ENCODE data around the gene ZNF277. TPM values are rescaled to one million over a fixed set of nuclear protein-coding genes. Genes with fewer than 3 reads are reported as not detected.

Gene ZNF277
- total RNA-seq, 1 donor from 2014 or later = 25.9 TPM

DNA sequence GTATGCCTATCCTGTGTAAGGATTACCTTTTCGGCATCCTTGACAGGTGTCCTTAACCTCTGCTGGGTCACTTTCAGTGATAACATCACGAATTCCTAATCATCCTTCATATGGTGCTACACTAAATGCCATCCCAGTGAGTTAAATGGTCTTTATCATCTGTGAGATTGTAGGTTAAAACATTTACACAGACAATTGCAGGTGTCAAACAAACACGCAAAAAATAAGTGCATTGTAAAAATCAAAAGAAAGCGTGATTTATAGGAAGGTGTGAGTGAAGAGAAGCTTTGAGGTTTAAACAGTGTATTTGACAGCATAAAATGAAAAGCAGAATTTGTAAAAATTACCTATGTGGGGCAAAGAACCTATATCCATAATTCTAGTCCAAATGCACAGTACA lies 132.3 kb downstream of the ZNF277 start:
- no peak overlapping the region for H3K27ac Mint-ChIP-seq
- H3K4me3 Mint-ChIP-seq (ENCODE audit: low read depth) = no peak overlapping the region
- H3K27me3 Mint-ChIP-seq = no peaks in the 10 kb centered on the region
- peaks cover 3% of the 10 kb centered on the region for H3K9me3 Mint-ChIP-seq (ENCODE audit: low read depth)
- H3K36me3 Mint-ChIP-seq (ENCODE audit: insufficient read depth) = peaks cover 20% of the 10 kb centered on the region
- TF ChIP-seq, protein P1, sequence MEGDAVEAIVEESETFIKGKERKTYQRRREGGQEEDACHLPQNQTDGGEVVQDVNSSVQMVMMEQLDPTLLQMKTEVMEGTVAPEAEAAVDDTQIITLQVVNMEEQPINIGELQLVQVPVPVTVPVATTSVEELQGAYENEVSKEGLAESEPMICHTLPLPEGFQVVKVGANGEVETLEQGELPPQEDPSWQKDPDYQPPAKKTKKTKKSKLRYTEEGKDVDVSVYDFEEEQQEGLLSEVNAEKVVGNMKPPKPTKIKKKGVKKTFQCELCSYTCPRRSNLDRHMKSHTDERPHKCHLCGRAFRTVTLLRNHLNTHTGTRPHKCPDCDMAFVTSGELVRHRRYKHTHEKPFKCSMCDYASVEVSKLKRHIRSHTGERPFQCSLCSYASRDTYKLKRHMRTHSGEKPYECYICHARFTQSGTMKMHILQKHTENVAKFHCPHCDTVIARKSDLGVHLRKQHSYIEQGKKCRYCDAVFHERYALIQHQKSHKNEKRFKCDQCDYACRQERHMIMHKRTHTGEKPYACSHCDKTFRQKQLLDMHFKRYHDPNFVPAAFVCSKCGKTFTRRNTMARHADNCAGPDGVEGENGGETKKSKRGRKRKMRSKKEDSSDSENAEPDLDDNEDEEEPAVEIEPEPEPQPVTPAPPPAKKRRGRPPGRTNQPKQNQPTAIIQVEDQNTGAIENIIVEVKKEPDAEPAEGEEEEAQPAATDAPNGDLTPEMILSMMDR (IDR thresholded peaks at IDR 0.05; ENCODE audit: unreplicated experiment) = no peak
- peaks cover 3% of the 10 kb centered on the region for H3K4me1 Mint-ChIP-seq (ENCODE audit: low read depth)
- DNase-seq (ENCODE audit: low spot score, unreplicated experiment) = no peak

DNA sequence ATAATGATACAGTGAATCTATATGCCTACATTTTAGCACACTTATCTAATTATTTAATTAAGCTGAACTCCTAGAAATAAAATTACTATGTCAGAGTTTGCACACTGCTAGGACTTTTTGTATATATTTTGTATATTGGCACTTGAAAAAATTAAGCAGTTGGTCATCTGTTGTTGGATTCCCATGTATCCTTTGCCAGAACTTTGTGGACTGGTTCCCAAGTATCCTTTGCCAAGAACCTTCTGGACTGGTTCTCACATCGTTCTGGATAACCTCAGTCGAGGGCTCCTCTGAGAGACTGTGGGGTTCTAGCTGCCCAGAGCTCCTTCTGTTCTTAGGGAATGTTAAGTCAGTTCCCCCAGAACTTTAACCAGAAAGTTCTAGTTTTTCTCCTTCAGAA lies 135.0 kb downstream of the ZNF277 start:
- TF ChIP-seq, protein P1 (IDR thresholded peaks at IDR 0.05; ENCODE audit: unreplicated experiment) = no peak
- peaks cover 3% of the 10 kb centered on the region for H3K9me3 Mint-ChIP-seq (ENCODE audit: low read depth)
- no peaks in the 10 kb centered on the region for H3K4me1 Mint-ChIP-seq (ENCODE audit: low read depth)
- no peak overlapping the region for H3K4me3 Mint-ChIP-seq (ENCODE audit: low read depth)
- H3K27ac Mint-ChIP-seq = no peak overlapping the region
- H3K36me3 Mint-ChIP-seq (ENCODE audit: insufficient read depth) = peaks cover 23% of the 10 kb centered on the region
- no peaks in the 10 kb centered on the region for H3K27me3 Mint-ChIP-seq
- no peak for DNase-seq (ENCODE audit: low spot score, unreplicated experiment)

DNA sequence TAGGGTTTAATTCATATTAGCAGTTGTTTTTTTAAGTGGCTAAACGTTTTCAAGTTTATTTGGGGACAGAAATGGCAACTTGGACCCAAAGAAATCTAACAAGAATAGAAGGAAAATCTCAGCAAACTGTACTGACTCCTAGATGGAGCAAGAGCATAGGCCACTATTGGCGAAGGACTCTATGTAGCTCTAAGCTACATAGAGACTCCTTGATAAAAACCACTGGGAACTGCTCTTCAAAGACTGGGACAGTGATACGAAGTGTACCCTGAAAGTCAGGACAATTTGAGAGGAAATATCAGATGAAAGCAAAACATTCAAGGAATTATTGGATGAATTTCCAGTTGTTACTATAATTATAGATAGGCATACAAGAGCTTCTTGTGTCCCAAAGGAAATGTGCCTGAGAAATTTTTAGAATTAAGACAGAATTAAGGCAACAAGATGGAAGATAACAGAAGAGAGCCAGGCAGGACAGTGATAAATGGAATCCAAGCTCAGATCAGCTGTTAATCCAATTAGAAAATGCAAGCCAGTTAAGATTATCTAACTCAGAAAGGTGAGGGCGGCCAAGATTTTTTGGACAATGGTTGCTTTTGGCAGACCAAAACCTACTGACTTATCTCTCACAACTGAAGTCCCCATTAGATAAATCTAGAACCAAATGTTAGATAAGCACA lies 140.0 kb downstream of the ZNF277 start:
- Mint-ChIP-seq H3K27ac (no peak overlapping the region), H3K36me3 (ENCODE audit: insufficient read depth) (peaks cover 26% of the 10 kb centered on the region), H3K4me3 (ENCODE audit: low read depth) (no peak overlapping the region), H3K9me3 (ENCODE audit: low read depth) (peaks cover 3% of the 10 kb centered on the region), H3K27me3 (no peaks in the 10 kb centered on the region), H3K4me1 (ENCODE audit: low read depth) (peaks cover 2% of the 10 kb centered on the region)
- TF ChIP-seq, protein P1 (IDR thresholded peaks at IDR 0.05; ENCODE audit: unreplicated experiment) = no peak
- DNase-seq (ENCODE audit: low spot score, unreplicated experiment) = no peak

DNA sequence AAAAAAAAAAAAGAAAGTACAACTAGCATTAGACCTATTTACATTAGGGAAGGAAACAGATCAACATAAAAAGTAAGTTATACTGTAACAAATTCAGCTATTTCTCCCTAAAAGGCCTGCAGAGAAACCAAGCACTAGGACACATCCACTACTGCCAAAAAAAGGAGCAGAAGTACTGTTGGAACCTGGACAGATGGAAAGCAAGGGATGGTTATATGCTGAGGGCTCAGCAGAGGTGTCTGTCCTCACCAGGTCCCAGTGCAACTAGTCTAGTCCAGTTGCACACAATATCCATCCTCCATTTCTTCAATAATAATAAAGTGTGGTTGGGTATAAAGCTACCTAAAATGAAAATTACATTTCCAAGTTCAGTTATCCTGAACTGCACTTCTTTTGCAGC lies 140.6 kb downstream of the ZNF277 start:
- peaks cover 2% of the 10 kb centered on the region for H3K4me1 Mint-ChIP-seq (ENCODE audit: low read depth)
- H3K9me3 Mint-ChIP-seq (ENCODE audit: low read depth) = peaks cover 3% of the 10 kb centered on the region
- no peak for DNase-seq (ENCODE audit: low spot score, unreplicated experiment)
- H3K27ac Mint-ChIP-seq = no peak overlapping the region
- H3K4me3 Mint-ChIP-seq (ENCODE audit: low read depth) = no peak overlapping the region
- no peaks in the 10 kb centered on the region for H3K27me3 Mint-ChIP-seq
- TF ChIP-seq, protein P1 (IDR thresholded peaks at IDR 0.05; ENCODE audit: unreplicated experiment) = no peak
- H3K36me3 Mint-ChIP-seq (ENCODE audit: insufficient read depth) = peaks cover 25% of the 10 kb centered on the region

DNA sequence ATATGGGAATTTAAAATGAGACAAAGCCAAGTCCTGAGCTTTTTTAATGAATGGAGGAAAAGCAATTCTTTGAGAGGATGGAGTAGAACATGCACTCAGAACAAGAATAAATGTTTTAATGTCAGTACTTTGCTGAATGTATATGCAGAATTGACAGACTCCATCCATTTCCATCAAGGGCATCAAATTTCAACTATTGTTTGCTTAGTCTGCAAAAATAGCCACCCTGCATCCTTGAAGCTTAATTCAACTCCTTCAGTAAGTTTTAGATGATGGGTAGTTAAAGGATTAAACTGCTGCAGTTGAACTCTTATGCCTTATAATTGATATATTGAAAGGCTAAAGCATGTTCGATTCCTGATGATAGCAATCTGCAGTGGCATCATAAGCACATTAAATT lies 144.1 kb downstream of the ZNF277 start:
- Mint-ChIP-seq H3K27ac (no peak overlapping the region), H3K36me3 (ENCODE audit: insufficient read depth) (peaks cover 9% of the 10 kb centered on the region), H3K4me1 (ENCODE audit: low read depth) (peaks cover 2% of the 10 kb centered on the region), H3K27me3 (no peaks in the 10 kb centered on the region), H3K4me3 (ENCODE audit: low read depth) (no peak overlapping the region), H3K9me3 (ENCODE audit: low read depth) (no peaks in the 10 kb centered on the region)
- no peak for DNase-seq (ENCODE audit: low spot score, unreplicated experiment)
- TF ChIP-seq, protein P1 (IDR thresholded peaks at IDR 0.05; ENCODE audit: unreplicated experiment) = no peak

Data from progenitor cell of endocrine pancreas (in vitro differentiated cells).